CD4-positive, alpha-beta T cell treated with Interleukin-6 at 100 ng/mL for 8 hours (primary cell): ENCODE measurements around the gene SLC35G1.
A peak's percentile ranks its signal among the peaks of the same experiment; 100 is the strongest.

Source experiments
- DNase-seq: peaks from one replicate; pipeline ENCODE4 v3.0.0-alpha.2; 2020; ENCODE audit warnings: mixed read lengths, low spot score

SLC35G1 gene

GRCh38 chr10:93879273-93879672 is 14.5 kb upstream of the SLC35G1 start:
- DNase-seq = no peak

GRCh38 chr10:93894516-93895378 is 969 bp downstream of the SLC35G1 start:
- no peak for DNase-seq

- DNase-seq = no peak
These were observed 3.4 kb downstream of the SLC35G1 start for GRCh38 chr10:93897070-93897780.

DNA sequence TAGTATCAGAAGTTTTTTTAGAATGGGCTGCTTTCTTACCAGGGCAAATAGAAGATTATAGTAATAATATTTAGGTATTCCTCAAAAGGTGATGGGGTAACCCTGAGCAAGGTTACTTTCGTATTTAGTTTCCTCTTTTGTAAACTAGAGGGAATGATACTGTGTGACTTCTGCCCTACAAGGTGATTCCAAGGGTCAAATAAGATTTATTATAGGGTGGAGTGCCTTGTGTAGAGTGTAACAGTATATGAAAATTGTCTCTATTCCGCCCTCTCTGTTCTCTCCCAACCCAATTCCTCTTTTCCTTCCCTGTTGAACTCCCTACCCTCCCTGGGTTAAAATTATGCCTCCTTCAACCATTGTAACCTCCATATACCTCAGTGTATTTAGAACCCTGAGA is 5.3 kb downstream of the SLC35G1 start:
- no peak for DNase-seq

GRCh38 chr10:93903051-93903450 is 9.3 kb downstream of the SLC35G1 start:
- DNase-seq = no peak

GRCh38 chr10:93904901-93905300 is 11.1 kb downstream of the SLC35G1 start:
- DNase-seq = no peak

GRCh38 chr10:93907059-93907458 is 13.3 kb downstream of the SLC35G1 start:
- DNase-seq = peak; percentile 7

- DNase-seq = no peak
These were observed 18.1 kb downstream of the SLC35G1 start for GRCh38 chr10:93911866-93912265.

GRCh38 chr10:93912444-93912843 is 18.7 kb downstream of the SLC35G1 start:
- DNase-seq = no peak

- no peak for DNase-seq
These were observed 19.9 kb downstream of the SLC35G1 start for GRCh38 chr10:93913706-93914105.

- DNase-seq = no peak
These were observed 21.8 kb downstream of the SLC35G1 start for GRCh38 chr10:93915598-93915997.

DNA sequence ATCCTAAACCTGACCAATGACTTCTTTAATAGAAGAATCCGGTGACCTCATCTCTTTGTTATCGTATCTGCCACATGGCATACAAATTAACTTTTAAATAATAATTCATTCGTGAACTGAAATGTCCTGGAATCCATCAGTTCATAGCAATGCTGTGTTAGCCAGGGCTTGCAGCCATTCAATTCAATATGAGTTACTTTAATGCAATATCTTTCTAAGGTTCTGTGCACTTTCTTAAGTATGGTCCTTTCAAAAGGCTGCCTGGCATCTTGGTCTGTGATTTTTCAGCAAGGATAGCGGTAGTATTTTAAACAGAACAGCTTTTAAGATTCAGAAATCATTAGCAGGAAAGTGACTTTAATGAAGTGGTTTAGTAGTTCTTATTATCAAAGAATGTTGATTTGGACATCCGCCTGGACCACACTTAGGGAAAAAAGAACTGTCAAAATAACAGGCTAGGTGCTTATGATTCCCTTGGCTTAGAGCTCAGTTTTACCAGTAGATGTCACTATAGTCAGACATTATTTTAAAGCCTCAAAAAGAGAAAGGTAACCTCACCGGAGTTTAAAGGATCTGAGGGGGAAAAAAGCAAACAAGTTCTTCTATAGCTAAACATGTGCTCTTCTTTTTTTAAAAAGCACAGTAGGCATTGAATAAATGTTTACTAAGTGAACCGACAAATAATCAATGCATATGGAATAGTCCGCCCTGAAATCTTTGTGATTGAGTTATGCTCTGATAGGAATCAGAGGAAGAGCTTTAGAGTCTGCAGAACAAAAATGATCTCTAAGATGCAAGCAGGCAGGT is 22.7 kb downstream of the SLC35G1 start:
- no peak for DNase-seq

DNA sequence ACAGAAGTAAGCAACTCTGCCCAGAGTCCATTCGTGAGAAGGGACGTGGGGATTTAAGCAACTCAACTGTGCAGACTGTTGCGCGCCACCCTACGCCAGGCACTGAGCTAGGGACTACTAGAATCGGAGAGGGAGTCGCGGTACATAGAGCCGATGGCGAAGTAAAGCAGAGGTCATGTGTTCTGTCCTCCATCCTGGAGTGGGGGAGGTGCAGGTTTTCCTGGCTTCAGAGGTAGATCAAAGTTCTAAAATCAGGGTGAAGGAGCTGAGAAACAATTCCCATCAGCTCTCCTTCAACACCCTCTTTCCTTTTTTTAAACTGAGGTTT is 23.2 kb downstream of the SLC35G1 start:
- DNase-seq = no peak

DNA sequence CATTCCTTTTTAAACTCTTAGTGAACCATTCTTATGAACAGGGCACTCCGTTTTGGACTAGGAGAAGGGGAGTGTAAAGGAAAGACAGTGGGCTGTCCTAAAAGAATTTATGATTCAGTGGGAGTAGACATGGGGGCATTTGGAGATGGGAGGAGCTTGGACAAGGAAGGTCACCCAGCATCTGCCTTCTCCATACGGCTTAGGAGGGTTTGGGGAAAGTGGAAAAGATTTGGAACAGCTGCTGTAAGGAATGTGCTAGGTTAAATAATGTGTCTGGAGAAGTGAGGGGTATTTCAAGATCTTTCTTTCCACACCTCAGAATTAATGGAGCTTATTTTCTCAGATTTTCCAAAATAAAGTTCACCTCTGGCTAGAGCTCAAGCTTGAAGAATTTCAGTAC is 24.0 kb downstream of the SLC35G1 start:
- DNase-seq = no peak

- DNase-seq = peak; percentile 12
These were observed 27.6 kb downstream of the SLC35G1 start for GRCh38 chr10:93921338-93921737.

GRCh38 chr10:93926613-93927012 is 32.8 kb downstream of the SLC35G1 start:
- no peak for DNase-seq

DNA sequence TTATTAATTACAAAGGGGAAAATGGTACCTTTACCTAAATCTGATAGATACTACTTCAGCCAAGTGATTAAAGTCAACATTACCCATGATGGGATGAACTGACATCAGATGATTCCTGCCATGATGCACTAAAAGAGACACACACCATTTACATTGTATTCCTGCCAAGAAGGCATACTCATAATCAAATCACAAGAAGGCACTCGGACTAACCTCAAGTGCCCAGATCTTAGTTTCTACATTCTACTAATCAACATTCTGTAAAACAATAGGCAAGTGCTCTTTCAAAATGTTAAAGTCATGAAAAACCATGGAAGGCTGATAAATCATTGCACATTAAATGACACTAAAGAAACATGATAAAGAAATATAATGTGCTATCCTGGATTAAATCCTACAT is 44.4 kb downstream of the SLC35G1 start:
- DNase-seq = no peak

DNA sequence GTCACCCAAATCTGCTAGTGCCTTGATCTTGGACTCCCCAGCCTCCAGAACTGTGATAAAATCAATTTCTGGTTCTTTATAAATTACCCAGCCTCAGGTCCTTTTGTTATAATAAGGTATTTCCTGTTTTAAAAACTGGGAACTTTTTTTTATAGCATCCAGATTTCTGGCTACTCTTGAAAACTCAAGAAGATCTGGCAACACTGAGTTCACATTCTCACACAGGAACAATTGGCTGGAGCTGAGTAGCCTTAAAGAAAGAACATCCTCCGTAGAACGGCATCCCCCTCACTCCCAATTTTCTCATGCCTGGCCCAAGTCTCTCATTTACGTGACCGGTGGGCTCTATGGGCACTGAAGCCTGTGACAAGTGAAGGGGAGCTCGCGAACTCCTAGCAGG is 47.1 kb downstream of the SLC35G1 start:
- no peak for DNase-seq

- DNase-seq = no peak
These were observed 47.8 kb downstream of the SLC35G1 start for GRCh38 chr10:93941606-93942005.

DNA sequence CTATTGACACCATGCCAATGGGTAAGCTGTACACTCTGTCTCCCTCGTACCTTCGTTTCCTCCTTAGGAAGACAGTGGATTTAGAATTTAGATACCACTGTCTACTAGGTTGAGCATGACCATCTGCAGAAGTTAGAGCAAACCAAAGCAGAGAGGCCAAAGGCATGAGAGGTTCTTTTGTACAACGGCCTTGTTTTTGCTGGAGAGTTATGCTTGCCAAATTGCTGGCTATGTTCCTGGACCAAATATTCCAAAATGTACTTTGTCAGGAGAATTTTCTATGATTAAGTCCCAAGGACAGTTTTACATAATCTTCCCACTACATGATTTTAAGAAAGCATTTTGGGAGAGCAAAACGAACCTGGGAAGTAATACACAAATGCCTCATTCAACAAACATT is 52.0 kb downstream of the SLC35G1 start:
- DNase-seq = no peak

- no peak for DNase-seq
These were observed 53.3 kb downstream of the SLC35G1 start for GRCh38 chr10:93947055-93947454.

DNA sequence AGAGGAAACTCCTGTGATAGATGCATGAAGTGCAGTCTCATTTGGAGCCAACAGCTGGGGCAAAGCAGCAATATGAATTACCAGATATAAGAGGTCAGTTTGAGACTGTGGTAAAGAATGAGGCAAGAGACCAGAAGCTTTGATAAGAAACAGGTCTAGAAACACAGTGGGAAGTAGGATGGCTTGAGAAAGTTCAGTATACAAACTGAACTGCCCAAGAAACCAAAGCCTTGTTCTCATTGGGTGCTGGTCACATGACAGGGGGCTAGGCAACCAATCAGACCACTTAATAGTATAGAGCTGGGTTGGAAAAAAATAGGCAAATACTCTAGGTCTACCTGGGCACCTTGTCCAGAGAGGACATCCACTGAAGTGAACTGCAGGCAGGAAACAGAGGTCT is 53.7 kb downstream of the SLC35G1 start:
- DNase-seq = no peak

DNA sequence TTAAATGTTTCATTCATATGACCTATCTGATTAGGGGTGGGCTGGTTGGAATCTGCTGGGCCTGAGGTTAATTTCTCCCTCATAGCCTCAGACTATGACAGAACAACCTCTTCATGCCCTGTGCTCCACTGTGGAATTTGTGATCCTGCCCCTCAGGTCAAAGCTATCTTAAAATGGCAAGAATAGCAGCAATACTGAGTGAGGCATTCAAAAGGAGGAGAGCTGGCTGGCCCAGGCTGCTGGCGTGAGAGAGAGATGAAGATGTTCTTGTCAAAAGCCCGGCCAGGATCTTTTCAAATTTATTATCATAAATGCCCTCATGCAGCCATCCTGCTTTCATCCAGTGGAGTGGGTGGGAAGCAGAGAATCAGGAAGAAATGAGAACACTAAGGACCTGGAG is 58.1 kb downstream of the SLC35G1 start:
- no peak for DNase-seq
